PC-3 (cell line): ENCODE measurements around the gene C12orf75.

ENCODE experiments used
- EZH2 ChIP-seq: fragments of 300-600 bp; sonication (generic); IDR thresholded peaks from one replicate; pipeline ENCODE4 v1.6.1; 2017; ENCODE audit warnings: antibody characterized with exemption, mild to moderate bottlenecking, low read length; ENCODE audit not compliant: unreplicated experiment
- TF ChIP-seq, protein P1 (sequence below): fragments of 300-600 bp; sonication (generic); conservative IDR thresholded peaks from 2 replicates; pipeline ENCODE4 v1.5.1; 2017; ENCODE audit warnings: antibody characterized with exemption, low read depth, mild to moderate bottlenecking, low read length

GRCh38 chr12:105335856-105336255 is 5.4 kb downstream of the C12orf75 start:
- no peak for TF ChIP-seq EZH2
- TF ChIP-seq, protein P1, sequence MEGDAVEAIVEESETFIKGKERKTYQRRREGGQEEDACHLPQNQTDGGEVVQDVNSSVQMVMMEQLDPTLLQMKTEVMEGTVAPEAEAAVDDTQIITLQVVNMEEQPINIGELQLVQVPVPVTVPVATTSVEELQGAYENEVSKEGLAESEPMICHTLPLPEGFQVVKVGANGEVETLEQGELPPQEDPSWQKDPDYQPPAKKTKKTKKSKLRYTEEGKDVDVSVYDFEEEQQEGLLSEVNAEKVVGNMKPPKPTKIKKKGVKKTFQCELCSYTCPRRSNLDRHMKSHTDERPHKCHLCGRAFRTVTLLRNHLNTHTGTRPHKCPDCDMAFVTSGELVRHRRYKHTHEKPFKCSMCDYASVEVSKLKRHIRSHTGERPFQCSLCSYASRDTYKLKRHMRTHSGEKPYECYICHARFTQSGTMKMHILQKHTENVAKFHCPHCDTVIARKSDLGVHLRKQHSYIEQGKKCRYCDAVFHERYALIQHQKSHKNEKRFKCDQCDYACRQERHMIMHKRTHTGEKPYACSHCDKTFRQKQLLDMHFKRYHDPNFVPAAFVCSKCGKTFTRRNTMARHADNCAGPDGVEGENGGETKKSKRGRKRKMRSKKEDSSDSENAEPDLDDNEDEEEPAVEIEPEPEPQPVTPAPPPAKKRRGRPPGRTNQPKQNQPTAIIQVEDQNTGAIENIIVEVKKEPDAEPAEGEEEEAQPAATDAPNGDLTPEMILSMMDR = no peak
